Gastrocnemius medialis (tissue), 4 donors: ENCODE data around the gene TMPRSS9. TPM values are rescaled to one million over a fixed set of nuclear protein-coding genes. Genes with fewer than 3 reads are reported as not detected.

Source experiments
- ATAC-seq, 2 donors: fragments of 150-250 bp; one replicate each; pipeline ENCODE4 v1.9.1; 2016
- DNase-seq, 2 donors: peaks; one replicate each; pipeline ENCODE4 v3.0.0-alpha.2; 2019
- H3K27ac ChIP-seq, 4 donors: fragments of 200-600 bp; sonication (generic); 1 replicate in 1 of 4; 2 replicates in 3 of 4; pipeline ENCODE4 v1.5.1; 2016 to 2018; ENCODE audit warnings: mild to moderate bottlenecking in 2 of 4, moderate library complexity in 1 of 4
- H3K27me3 ChIP-seq, 3 donors: fragments of 200-600 bp; sonication (generic) in 2 of 3; 1 replicate in 1 of 3; 2 replicates in 2 of 3; pipeline versions ENCODE4 v1.5.1 to v1.6.0; 2016 to 2019; ENCODE audit warnings: mild to moderate bottlenecking in 1 of 3, moderate library complexity in 1 of 3
- H3K36me3 ChIP-seq, 2 donors: fragments of 200-600 bp; sonication (generic) in 1 of 2; one replicate each; pipeline ENCODE4 v1.5.1; 2017 to 2018
- H3K4me1 ChIP-seq, 2 donors: fragments of 200-600 bp; sonication (generic) in 1 of 2; one replicate each; pipeline ENCODE4 v1.5.1; 2016 to 2017; ENCODE audit warnings: mild to moderate bottlenecking in 2 of 2
- H3K4me3 ChIP-seq, 4 donors: fragments of 200-600 bp; sonication (generic) in 3 of 4; 1 replicate in 1 of 4; 2 replicates in 3 of 4; pipeline ENCODE4 v1.5.1; 2016 to 2019; ENCODE audit warnings: mild to moderate bottlenecking in 2 of 4
- H3K9me3 ChIP-seq, 3 donors: fragments of 200-600 bp; sonication (generic) in 2 of 3; 1 replicate in 1 of 3; 2 replicates in 2 of 3; pipeline ENCODE4 v1.5.1; 2016 to 2019
- POLR2A ChIP-seq, 2 donors: fragments of 450-650 bp; IDR thresholded peaks; one replicate each; pipeline ENCODE4 v1.6.1; 2017; ENCODE audit warnings: antibody characterized with exemption in 2 of 2, mild to moderate bottlenecking in 2 of 2, moderate library complexity in 2 of 2
- in situ Hi-C, 4 donors: fragments of 200-750 bp; cut with MboI; loops; one replicate each; pipeline versions ENCODE4 v1.15.0 to v1.8.0; 2017; ENCODE audit warnings: low sequenced_read_pairs in 4 of 4
- intact Hi-C: fragments of 100-400 bp; cut with DNase I; formaldehyde crosslinking; loops from one replicate; pipeline ENCODE4 v1.15.1; 2023; ENCODE audit warnings: low total_unique reads
- total RNA-seq, 4 donors: library from RNA; depleted of rRNA; stranded (reverse); fragments of >200 nt; gene quantifications; one replicate each; pipeline versions ENCODE4 v1.1.0 to v1.2.3, GENCODE V29; 2016
- TF ChIP-seq, protein P1 (sequence below), 5 experiments: fragments of 450-650 bp in 3 of 5; fragments of 200-600 bp in 2 of 5; sonication (generic) in 2 of 5; IDR thresholded peaks in 4 of 5; conservative IDR thresholded peaks in 1 of 5; 1 replicate in 4 of 5; 2 replicates in 1 of 5; pipeline ENCODE4 v1.5.1; 2016 to 2019; ENCODE audit warnings: antibody characterized with exemption in 5 of 5, mild to moderate bottlenecking in 3 of 5, moderate library complexity in 3 of 5

The TMPRSS9 gene
- total RNA-seq, 4 donors from 2014 or later = not detected

DNA sequence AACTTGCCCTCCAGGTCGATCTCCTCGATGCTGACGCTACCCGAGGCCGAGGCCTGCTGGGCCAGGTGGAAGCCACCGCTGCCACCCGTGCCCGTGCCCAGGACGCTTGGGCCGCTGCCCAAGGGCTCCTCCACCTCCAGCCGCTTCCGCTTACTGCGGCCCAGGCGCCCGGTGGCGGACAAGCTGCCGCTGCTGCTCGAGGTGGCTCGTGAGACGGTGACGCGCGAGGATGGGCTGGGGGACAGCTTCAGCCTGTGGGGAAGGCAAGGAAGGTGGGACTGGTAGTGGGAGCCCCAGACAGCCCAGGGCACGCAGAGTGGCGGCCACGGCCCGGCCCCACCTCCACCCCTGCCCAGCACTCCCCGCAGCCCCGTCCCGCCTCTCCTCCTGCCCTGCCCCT, 73.8 kb downstream of the TMPRSS9 start:
- ATAC-seq (no peak), DNase-seq (no peak)
- Histone ChIP-seq H3K27ac (no peak overlapping the region), H3K4me1 (no peaks in the 10 kb centered on the region), H3K36me3 (peaks cover 0 to 42% of the 10 kb centered on the region in 2 donors), H3K4me3 (no peak overlapping the region), H3K9me3 (no peaks in the 10 kb centered on the region), H3K27me3 (no peaks in the 10 kb centered on the region)
- no peak for TF ChIP-seq POLR2A (IDR thresholded peaks at IDR 0.05)
- TF ChIP-seq, protein P1, sequence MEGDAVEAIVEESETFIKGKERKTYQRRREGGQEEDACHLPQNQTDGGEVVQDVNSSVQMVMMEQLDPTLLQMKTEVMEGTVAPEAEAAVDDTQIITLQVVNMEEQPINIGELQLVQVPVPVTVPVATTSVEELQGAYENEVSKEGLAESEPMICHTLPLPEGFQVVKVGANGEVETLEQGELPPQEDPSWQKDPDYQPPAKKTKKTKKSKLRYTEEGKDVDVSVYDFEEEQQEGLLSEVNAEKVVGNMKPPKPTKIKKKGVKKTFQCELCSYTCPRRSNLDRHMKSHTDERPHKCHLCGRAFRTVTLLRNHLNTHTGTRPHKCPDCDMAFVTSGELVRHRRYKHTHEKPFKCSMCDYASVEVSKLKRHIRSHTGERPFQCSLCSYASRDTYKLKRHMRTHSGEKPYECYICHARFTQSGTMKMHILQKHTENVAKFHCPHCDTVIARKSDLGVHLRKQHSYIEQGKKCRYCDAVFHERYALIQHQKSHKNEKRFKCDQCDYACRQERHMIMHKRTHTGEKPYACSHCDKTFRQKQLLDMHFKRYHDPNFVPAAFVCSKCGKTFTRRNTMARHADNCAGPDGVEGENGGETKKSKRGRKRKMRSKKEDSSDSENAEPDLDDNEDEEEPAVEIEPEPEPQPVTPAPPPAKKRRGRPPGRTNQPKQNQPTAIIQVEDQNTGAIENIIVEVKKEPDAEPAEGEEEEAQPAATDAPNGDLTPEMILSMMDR (IDR thresholded peaks at IDR 0.05 in 4 of 5, conservative IDR thresholded peaks at IDR 0.05 in 1 of 5) = no peak
- in situ Hi-C loops (no loop called here), intact Hi-C loops (no loop called here)

DNA sequence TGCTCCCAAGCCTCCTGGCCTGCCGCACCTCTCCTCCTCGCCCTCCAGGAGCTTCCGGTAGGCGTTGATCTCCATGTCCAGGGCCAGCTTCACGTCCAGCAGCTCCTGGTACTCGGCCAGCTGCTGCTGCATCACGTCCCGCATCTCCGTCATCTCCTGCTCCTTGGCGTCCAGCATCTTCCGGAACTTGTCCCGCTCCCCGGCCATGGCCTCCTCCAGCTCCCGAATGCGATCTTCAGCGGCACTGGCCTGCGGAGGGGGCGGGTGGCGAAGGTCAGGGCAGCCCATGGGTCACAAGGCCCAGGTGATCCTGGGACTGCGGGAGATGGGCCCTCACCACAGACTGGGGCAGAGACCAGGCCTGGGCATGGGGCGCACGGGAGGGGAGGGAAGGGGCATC, 74.2 kb downstream of the TMPRSS9 start:
- H3K36me3 ChIP-seq = peaks cover 0 to 42% of the 10 kb centered on the region in 2 donors
- no peak overlapping the region for H3K27ac ChIP-seq
- no peaks in the 10 kb centered on the region for H3K4me1 ChIP-seq
- DNase-seq (no peak), ATAC-seq (no peak)
- in situ Hi-C loops = no loop called here
- no peaks in the 10 kb centered on the region for H3K27me3 ChIP-seq
- intact Hi-C loops = no loop called here
- H3K9me3 ChIP-seq = no peaks in the 10 kb centered on the region
- no peak for TF ChIP-seq POLR2A (IDR thresholded peaks at IDR 0.05)
- TF ChIP-seq, protein P1 (IDR thresholded peaks at IDR 0.05 in 4 of 5, conservative IDR thresholded peaks at IDR 0.05 in 1 of 5) = no peak
- H3K4me3 ChIP-seq = no peak overlapping the region

DNA sequence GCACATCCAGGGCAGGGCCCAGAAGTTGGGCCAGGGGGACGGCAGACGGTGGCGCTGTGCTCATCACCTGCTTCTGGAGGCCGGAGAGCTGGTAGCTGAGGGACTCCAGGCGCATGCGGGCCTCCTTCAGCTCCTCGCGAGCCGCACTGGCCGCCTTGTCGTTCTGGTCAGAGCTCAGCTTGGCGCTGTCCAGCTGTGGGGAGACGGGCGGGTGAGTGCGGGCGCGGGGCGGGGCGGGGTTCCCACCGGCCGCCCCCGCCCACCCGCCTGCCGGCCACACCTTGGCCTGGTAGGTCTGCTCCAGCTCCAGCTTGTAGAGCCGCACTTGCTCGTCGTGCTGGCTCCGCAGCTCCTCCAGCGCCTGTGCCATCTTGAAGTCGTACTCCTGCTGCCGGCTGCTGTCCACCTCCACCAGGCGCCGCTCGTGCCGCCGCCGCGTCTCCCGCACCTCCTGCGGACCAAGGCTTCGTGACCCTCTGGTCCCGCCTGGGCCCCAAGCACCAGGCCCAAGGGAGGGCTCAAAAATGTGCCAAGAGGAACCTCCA, 74.7 kb downstream of the TMPRSS9 start:
- no peak for DNase-seq
- intact Hi-C loops = no loop called here

DNA sequence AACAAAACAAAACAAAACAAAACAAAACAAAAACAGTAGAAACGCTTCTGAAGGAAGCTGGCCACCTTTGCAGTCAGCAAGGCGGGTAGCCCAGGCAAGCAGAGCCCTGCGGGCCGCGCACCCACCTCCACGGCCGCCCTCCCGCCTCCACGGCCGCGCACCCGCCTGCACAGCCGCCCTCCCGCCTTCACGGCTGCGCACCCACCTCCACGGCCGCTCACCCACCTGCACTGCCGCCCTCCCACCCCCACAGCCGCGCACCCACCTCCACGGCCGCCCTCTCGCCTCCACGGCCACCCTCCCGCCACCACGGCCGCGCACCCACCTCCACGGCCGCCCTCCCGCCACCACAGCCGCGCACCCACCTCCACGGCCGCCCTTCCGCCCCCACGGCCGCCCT, 76.3 kb downstream of the TMPRSS9 start:
- no peaks in the 10 kb centered on the region for H3K4me1 ChIP-seq
- no peak overlapping the region for H3K4me3 ChIP-seq
- H3K27ac ChIP-seq = no peak overlapping the region
- intact Hi-C loops (no loop called here), in situ Hi-C loops (no loop called here)
- H3K36me3 ChIP-seq = peaks cover 0 to 37% of the 10 kb centered on the region in 2 donors
- ATAC-seq (no peak), DNase-seq (no peak)
- no peaks in the 10 kb centered on the region for H3K9me3 ChIP-seq
- no peaks in the 10 kb centered on the region for H3K27me3 ChIP-seq
- no peak for TF ChIP-seq POLR2A (IDR thresholded peaks at IDR 0.05)
- TF ChIP-seq, protein P1 (IDR thresholded peaks at IDR 0.05 in 4 of 5, conservative IDR thresholded peaks at IDR 0.05 in 1 of 5) = no peak

More for the DNA sequence above, 74.7 kb downstream of the TMPRSS9 start:
- no peak for TF ChIP-seq POLR2A (IDR thresholded peaks at IDR 0.05)
- TF ChIP-seq, protein P1 (IDR thresholded peaks at IDR 0.05 in 4 of 5, conservative IDR thresholded peaks at IDR 0.05 in 1 of 5) = no peak
- Histone ChIP-seq H3K36me3 (peaks cover 0 to 42% of the 10 kb centered on the region in 2 donors), H3K4me3 (no peak overlapping the region), H3K27me3 (no peaks in the 10 kb centered on the region), H3K9me3 (no peaks in the 10 kb centered on the region), H3K27ac (no peak overlapping the region), H3K4me1 (no peaks in the 10 kb centered on the region)
- no peak for ATAC-seq
- in situ Hi-C loops = no loop called here

DNA sequence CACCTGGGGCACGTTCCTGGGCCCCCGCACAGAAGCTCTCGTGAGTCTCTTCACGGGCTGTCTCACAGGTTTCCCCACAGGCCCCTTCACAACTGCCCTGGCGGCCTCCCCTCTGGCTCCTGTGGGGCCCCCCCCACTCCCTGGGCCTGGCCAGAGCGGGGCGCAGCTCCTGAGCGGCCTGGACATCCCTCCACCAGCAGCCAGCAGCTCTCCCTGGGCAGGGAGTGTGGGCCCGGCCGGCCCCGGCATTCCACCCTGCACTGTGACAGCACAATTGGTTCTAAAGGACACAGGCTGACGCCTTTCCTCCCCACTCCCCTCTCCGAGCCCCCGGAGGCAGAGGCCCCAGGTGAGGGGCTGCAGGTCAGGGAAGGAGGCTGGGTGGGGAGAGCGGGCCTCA, 76.9 kb downstream of the TMPRSS9 start:
- H3K9me3 ChIP-seq = no peaks in the 10 kb centered on the region
- TF ChIP-seq, protein P1 (IDR thresholded peaks at IDR 0.05 in 4 of 5, conservative IDR thresholded peaks at IDR 0.05 in 1 of 5) = no peak
- no peak for TF ChIP-seq POLR2A (IDR thresholded peaks at IDR 0.05)
- H3K4me3 ChIP-seq = no peak overlapping the region
- H3K4me1 ChIP-seq = no peaks in the 10 kb centered on the region
- H3K27ac ChIP-seq = no peak overlapping the region
- intact Hi-C loops (no loop called here), in situ Hi-C loops (no loop called here)
- DNase-seq (no peak), ATAC-seq (no peak)
- H3K27me3 ChIP-seq = no peaks in the 10 kb centered on the region
- H3K36me3 ChIP-seq = peaks cover 0 to 32% of the 10 kb centered on the region in 2 donors
